CD14-positive monocyte (primary cell): ENCODE results near the gene GPN3. TPM values are rescaled to one million over a fixed set of nuclear protein-coding genes. Genes with fewer than 3 reads are reported as not detected.

Experiments
- polyA plus RNA-seq, 3 donors: library from polyadenylated mRNA; depleted of rRNA in 1 of 3; unstranded in 2 of 3; stranded (reverse) in 1 of 3; fragments of 300-500 nt in 2 of 3; fragments of >200 nt in 1 of 3; fragmentation: Illumina TruSeq in 2 of 3; gene quantifications; 1 replicate in 2 of 3; 2 replicates in 1 of 3; pipeline ENCODE4 v1.2.3, GENCODE V29; 2012 to 2021
- small RNA-seq: library from RNA; depleted of rRNA; stranded (forward); fragments of <200 nt; gene quantifications from one replicate; pipeline ENCODE3, GENCODE V24; 2012; ENCODE audit warnings: low read depth; ENCODE audit not compliant: insufficient read length

Gene GPN3
- polyA plus RNA-seq, 3 donors, result 7.3 to 52.4 (median 25.3) TPM

Small RNAs within 50 kb of the gene (small RNA-seq; reads per million reads assigned to genes)
- gene RF00278, result not detected

Other genes starting within 250 kb of the GPN3 start
- 10 to 100 TPM in 1 of 3 donors, 1 to 10 TPM in 2; 4.5 to 83.1 (median 6.9) TPM for gene ATP2A2, start 187.0 kb downstream of the GPN3 start, polyA plus RNA-seq
- 10 to 100 TPM; 12.9 to 41.6 (median 17.2) TPM for gene ANAPC7, start 64.5 kb downstream of the GPN3 start, polyA plus RNA-seq
- 1,000 to 10,000 TPM in 2 of 3 donors, 100 to 1,000 TPM in 1; 133 to 1,727 (median 1,716) TPM for gene ARPC3, start 17.9 kb downstream of the GPN3 start, polyA plus RNA-seq
- 10 to 100 TPM in 1 of 3 donors, 1 to 10 TPM in 2; 5.1 to 10.9 (median 6.2) TPM for gene FAM216A, start 588 bp upstream of the GPN3 start, polyA plus RNA-seq
- gene VPS29, start 33.9 kb upstream of the GPN3 start, polyA plus RNA-seq, result 100 to 1,000 TPM; 224 to 409 (median 342) TPM
- 1 to 10 TPM; 1.1 to 3.0 (median 1.3) TPM for gene RAD9B, start 34.1 kb upstream of the GPN3 start, polyA plus RNA-seq
- gene PPTC7, start 115.1 kb upstream of the GPN3 start, polyA plus RNA-seq, result 10 to 100 TPM; 11.6 to 36.5 (median 15.1) TPM
- gene TCTN1, start 145.9 kb upstream of the GPN3 start, polyA plus RNA-seq, result 1 to 10 TPM; 4.0 to 6.1 (median 4.5) TPM
- gene HVCN1, start 220.9 kb upstream of the GPN3 start, polyA plus RNA-seq, result 100 to 1,000 TPM; 119 to 167 (median 121) TPM